GM19043 (cell line): ENCODE data around the gene SDK1.

Experiments
- ATAC-seq: cut with Tn5 transposase; IDR thresholded peaks from one replicate; pipeline ENCODE4 v1.9.1; 2021; ENCODE audit warnings: low read depth; ENCODE audit not compliant: unreplicated experiment

SDK1 gene

DNA sequence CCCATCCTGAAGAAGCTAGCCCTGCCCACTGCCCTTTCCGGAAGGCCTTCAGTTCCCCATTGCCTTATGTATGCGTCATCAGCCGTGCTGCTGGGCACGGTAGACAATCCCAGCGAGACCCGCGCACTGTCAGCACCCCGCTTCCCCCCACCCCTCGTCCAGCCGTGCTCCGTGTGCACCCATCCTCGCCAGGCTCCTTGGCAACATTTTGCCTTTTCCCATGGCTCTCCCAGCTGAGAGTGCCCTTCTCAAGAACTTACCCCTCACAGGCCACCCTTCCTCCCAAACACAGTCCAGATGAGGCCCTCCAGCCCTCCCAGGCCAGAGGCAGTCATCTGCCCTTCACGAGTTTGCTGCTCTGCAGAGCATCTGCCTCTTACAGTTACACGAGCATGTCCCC lies 747.3 kb downstream of the SDK1 start:
- ATAC-seq = no peak

DNA sequence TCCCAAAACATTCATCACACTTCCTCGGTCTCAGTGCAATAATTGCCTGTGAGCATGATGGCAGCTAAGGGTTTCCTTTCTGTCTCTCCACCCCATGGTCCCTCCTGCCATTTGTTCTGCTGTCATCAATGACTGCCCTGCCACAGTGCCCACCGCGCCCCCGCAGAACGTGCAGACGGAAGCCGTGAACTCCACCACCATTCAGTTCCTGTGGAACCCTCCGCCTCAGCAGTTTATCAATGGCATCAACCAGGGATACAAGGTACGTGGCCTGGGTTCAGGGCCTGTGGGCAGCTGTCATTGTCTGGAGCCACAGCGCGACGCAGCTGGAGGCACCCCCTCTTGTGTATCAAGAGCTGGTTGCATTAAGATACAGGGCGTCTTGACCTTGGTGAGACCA lies 748.1 kb downstream of the SDK1 start:
- ATAC-seq = no peak

DNA sequence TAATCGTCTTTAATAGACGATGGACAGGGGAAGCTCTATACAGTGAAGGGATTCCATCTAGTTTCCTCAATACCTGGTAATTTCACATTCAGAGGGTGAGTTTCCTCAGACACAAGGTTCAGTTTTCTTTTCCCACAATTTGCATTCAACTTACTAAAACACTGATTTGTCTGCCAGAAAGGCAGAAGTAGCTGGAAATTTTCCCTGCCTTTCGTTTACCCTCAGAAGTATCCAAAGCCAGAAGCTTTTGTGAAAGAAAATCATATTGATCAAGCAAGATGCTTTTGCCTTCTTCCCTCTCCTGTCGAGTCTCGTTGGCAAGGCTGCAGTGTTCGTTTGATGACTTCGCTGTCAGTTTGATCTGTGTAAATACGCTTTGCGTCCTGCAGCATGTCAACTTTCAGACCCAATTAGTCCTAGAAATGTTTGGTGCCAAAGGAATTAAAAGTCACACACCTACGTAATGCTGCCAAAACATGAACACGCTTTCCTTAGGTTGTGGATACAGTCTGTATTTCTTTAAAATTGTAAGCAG lies 749.1 kb downstream of the SDK1 start:
- ATAC-seq = no peak

DNA sequence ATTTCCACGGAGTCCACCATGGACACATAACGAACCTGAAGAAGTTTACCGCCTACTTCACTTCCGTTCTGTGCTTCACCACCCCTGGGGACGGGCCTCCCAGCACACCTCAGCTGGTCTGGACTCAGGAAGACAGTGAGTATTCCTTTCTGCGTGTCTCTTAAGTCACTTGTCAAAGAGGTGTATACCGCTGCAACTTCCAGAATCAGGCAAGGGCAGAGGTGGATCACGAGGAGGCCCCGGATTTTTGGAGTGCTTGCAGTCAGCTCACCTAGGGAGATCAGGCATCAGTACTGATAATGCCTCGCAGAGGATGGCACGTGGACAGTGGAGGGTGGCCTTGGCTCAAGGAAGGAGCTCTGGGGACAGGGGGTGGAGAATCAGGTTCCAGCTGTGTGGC lies 750.6 kb downstream of the SDK1 start:
- no peak for ATAC-seq

DNA sequence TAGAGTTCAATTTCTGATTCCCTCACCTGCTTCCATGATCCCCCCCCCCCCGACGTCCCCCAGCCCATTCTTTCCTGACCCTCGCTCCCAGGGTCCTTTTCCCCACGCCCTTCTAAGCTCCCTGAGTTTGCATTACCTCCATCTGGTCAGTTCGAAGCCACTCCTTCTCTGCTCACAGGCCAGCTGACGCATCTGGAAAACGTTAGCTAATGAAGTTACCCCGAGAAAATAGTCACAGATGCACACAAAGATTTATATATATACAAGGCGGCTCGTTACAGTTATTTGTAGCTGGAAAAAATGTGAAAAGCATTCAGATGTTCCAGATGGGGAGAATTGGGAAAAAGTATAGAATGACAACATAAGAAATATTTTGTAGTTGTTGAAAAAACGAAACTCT lies 751.1 kb downstream of the SDK1 start:
- ATAC-seq = no peak

DNA sequence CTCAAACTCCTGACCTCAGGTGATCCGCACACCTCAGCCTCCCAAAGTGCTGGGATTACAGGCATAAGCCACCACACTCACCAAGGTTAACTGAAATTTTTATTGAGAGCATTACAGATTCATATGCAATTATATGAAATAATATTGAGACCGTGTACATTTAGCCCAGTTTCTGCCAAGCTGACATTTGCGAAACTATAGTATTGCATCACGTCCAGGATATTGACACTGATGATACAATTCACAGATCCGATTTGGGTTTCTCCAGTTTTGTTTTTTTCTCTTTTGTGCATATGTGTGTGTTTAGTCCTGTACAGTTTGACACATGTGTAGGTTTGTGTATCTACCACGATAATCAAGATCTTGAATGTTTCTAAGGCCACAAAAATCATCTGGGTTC lies 753.1 kb downstream of the SDK1 start:
- no peak for ATAC-seq

DNA sequence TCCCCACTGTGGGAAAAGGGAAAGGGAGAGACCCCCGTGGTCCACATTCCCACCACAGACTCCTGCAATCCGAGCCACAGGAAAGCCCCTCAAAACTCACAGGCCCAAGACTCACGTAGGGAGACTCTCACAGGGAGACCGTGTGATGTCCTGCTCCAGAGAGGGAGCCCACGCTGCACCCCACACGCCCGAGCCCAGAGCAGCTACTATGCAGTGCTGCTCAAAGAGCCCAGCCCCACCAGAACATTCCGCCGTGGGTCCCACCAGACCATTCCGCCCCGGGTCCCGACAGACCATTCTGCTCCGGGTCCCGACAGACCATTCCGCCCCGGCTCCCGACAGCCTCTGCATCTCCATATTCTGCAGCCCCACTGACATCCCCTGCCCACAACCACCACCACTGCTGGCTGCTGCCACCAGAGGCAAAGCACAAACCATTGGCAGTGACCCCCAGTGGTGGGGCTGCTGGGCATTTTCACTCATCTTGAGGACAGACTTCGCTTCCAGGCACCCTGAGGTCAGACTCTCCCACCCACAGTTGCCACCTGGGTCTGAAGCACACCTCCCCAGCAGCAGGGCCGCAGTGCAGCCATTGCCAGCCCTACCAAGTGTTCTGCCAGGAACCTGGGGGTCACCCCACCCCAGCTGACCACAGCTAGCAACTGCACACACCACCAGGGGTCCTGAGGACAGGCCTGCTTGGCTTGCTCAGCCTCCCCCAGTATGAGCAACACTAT lies 755.7 kb downstream of the SDK1 start:
- no peak for ATAC-seq

DNA sequence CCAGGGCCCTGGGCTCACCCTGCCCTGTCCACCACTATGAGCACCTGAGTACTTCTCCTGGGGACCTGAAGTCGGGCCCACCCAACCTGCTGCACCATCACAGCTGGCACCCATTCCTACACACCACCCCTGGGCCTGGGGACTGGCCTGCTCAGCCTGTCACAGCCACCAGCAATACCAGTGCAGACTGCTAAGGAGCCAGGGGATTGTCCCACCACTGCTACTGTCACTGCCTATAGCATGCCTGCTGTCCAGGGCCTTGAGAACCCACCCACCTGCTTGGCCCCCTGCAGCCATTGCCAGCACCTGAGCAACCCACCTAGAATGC lies 756.2 kb downstream of the SDK1 start:
- ATAC-seq = no peak

DNA sequence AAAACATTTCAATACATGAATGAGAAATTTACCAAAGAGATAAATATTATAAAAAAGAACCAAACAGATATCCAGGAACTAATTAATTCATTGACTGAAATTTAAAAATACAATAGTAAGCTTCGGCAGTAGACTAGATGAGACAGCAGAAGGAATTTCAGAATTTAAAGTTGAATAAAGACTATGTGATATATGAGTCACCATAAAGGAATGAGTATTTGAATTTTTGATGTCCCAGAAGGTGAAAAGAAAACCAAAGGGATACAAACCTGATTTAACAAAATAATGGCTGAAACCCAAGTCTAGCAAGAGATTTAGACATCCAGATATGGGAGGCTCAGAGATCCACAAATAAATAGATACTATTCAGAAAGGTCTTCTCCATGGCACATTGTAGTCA lies 757.1 kb downstream of the SDK1 start:
- no peak for ATAC-seq

DNA sequence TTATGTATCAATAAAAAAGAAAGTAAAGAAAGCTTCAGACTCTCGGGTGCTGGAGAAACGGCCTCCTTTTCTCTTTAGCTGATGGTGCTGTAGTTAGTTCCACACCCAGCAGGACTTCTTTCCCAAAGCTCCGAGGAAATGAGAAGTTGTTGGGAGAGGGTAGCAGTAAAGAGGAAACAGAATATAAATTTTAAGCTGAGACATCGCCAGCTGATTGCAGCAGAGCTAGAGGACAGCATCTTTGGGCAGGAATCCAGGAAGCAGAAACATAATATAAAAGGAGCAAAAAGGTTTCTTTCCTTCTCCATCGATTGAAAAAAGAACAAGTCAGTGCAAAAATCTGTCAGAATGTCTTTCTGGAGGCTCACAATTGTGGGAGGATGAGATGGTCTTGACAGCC lies 764.1 kb downstream of the SDK1 start:
- ATAC-seq = no peak

DNA sequence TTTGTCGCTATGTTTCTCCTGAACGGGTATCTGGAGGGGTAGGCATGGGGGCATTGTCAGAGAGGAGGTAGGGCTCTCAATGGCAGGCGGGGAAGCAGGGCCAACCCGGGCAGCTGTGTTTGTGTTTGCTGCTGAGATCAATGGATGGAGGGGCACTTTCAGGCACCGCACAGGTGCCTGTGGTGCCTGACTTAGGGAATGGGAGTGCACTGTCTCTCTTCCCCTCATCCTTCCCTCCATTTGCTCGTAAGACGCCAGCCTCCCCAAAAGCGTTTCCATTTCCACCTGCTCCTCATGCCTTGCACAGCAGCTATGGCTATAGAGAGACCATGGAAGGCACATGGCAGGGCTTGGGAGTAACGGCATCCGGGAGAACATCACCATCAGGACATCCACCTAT lies 765.2 kb downstream of the SDK1 start:
- no peak for ATAC-seq

DNA sequence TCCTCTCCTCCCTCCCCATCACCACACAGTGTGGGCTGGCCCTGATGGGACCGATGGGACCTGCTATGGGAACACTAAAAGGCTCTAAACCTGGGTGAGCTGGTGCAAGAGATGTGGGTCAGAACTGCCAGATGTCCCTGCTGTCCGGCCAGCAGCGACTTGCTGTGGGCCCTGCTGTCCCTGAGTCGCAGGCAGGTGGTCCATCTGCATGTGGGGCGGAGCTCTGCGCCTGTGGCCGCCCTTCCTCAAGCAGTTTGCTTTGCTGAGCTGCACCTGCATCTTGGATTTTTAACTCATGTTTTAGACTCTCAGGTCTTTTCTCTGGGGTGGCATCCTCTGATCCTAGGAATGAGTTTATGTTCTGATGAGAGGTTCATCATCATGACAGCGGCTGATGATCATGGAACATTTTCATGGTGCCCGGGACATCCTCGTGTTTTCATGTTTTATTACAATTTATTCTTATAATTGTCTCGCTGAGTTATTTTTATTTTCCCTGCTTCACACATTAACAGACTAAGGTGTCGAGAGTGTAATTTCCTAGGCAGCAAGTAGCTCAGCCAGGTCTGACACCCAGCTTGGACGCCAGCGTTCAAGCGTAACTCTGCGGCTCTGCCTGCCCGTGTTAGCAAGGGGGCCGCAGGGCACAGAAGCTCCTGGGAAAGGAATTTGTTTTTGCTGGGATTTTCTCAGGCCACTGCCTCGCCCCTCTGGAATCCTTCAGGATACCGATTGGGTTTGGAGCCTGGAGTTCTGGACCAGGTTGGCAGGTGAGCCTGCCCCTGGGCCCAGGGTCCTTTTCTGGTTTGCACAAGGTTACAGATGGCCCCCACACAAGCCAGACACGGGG lies 765.8 kb downstream of the SDK1 start:
- no peak for ATAC-seq

DNA sequence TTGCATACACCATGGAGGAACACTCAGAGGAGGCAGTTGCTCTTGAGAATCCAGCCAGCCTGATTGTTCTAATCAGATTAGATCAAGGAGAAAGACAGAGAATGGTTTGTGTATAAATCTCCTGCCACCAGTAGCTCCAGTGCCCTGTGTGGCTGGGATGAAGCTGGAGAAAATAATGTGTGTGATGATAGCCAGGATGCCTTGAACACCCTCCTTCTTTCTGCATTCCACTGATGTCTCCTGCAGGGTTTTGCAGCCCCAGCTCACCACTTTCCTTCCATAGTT lies 766.4 kb downstream of the SDK1 start:
- no peak for ATAC-seq

DNA sequence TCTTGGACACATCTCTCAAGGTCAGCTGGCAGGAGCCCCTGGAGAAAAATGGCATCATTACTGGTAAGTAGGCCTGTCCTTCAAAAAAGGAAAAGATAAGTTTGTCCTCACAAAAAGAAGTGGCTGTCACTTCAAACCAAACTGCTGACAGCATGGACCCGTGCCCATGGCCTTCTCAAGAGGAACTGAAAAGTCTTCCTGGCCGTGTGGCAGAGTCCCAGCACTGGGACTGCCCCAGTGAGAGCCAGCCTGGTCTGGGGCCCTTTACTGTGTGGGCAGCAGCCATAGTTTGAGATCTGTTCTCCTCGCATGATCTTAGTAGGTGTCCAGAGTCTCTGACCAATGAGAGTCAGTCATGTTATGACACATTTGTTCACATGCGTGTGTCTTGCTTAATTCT lies 766.8 kb downstream of the SDK1 start:
- ATAC-seq = no peak

DNA sequence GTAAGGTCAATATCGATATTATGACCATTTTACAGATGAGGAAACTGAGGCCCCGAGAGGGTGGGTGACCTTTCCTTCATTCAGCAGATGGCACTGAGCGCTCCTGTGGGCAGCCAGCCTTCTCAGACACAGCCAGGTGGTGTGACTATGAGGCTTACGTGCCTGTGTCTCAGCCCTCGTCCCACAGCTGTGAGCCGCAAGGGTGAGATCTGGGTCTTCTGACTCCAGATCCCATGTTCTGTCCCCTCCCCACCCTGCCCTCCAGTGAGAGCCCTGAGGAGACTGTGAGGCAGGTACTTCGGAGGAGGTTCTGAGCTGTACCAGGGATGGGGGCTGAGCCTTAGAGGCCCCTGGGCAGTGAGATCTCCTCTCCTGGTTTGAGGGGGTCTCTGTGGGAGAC lies 767.2 kb downstream of the SDK1 start:
- ATAC-seq = no peak

DNA sequence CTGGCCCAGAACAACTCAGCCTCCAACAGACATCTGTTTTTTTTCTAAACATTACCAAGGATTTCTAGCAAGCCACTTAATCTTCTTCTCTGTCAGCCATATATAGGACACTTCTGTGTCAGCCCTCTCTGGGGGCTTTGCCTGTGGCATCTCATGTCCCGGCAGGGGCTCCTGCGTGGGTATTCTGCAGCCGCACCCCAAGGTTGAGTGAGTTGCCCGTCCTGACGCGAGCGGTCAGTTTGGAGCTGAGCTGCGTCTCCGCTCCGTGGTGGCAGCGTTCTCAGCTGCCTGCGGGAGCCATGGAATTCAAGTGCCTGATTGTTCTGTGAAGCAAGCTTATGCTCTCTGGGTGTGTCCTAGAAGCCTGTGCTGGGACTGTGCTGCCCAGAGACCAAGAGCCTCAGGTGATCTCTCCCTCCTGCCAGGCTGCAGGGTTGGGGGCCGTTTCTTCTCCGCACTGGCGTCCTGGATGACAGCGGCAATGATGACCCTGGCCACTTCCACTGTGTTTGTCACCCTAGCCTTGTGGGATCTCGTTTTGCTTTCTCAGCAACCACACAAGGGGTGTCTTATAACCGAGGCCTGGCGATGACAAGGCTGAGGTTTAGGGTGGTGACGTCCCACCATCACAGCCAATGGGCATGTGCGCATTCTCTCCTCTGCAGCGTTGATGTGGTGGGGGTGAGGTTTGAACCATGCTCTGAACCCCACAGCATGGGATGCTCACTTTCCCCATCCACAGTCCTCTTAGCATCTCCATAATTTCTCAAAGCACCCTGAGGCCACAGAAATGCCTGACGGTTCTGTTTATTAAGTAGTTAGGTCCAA lies 768.4 kb downstream of the SDK1 start:
- ATAC-seq = no peak

DNA sequence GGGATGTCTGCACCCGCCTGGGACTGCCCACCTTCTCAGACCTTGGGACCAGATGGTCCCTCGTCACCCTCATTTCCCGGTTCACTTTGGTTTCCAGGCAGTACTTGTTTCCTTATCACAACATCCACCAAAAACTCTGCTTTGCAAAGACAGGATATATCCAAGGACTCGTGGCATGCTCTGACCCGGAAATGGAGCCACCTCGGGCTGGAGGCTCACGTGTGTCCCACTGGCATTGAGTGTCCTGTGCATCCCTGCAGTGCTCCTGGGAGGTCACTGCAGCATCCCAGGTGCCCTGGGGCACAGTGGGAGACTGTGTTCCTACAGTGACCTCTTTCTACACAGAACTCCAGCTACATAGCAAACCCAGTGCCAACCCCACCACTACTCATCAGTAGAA lies 769.2 kb downstream of the SDK1 start:
- ATAC-seq = no peak

DNA sequence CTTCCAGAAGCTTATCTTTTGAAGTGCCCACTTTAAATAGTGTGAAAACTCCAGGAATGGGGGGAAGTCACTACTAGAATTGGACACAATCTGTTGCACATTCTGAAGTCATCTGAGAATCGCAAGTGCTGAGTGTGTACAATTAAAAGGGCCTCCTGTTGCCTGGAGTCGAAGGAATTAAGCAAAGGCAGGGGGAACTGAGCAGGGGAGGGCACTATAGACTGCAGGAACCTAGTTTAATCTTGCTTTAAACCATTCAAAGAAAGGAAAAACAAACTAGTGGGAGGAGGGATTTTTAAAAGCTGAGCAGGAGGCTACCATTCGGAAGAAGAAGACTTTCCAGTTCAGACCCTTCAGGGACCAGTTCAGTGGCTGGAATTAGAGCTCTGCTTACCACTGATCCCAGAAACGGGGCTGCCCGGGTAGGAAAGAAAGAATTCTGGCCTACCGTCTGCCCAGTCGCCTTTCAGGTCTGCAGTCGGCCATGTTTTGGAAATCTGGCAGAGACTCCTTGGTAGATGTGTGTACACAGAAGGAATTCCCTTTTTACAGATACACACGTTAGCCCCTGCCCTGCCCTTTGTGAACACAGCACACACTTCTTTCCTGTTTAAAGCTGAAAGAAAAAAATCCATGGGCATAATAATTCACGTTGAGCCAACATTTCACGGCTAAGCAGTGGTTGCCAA lies 770.5 kb downstream of the SDK1 start:
- no peak for ATAC-seq

DNA sequence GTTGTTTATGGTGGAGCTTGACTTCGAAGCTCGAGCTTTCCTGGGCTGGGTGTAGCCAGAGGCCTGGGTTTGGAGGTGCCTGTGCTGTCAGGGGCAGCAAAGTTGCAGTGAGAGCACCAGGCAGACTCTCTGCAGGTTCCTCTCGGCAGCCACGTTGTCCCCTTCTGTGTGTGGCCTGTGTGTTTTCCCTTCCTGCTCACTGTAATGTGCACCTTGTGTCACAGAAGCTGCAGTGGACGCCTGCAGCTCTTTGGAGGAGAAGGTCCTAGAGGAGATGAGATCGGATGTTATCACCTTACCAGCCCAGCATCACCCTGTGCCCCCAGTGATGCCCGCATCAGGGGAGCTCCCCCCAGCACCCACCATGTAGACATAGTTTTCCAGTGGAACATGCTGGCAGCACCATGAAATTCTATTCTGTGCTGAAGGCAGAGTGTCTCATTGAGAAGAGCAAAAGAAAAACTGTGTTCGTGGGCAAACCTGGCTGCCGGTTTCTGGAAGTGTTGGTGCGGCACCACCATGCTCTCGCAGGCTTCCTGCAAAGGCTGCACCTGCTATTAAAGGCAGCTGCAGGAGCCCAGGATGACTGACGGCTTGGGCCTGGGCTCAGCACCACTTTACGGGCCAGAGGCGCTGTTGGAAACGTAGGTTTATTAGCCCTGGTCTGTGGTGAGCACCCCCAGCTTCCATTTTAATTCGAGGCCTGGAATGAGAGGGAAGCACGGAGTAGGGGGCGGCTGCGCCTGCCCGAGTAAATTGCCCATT lies 771.3 kb downstream of the SDK1 start:
- no peak for ATAC-seq

DNA sequence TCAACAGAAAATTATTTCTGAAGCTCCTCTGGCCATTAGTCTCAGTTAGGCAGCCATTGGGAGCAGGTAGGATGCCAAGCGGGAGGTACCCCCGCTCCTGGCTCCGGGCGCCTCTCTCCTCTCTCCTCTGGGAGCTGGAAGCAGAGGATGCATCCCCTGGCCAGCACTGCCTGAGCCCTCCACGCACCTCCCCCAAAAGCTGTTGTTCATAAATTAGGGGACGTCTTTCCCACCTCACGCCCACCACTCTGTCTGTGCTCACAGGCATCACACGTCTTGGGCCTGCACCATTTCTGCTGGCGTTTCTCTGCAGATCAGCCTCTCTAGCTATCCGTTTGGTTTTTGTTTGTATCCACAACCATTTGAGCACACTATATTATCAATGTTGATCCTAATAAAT lies 772.0 kb downstream of the SDK1 start:
- no peak for ATAC-seq
